Liver (tissue), 9 donors: ENCODE data around the gene ABLIM1. TPM values are rescaled to one million over a fixed set of nuclear protein-coding genes. Genes with fewer than 3 reads are reported as not detected.
A peak's percentile ranks its signal among the peaks of the same experiment; 100 is the strongest.

Experiments used
- DNase-seq: peaks from one replicate; pipeline ENCODE4 v3.0.0-alpha.2; 2017; ENCODE audit warnings: low spot score
- H3K27ac ChIP-seq, 2 donors: one replicate each; pipeline ENCODE4 v1.7.0; 2013; ENCODE audit warnings: inconsistent platforms in 2 of 2, low read length in 2 of 2, control low read depth in 1 of 2, low read depth in 1 of 2, mild to moderate bottlenecking in 1 of 2
- H3K27me3 ChIP-seq, 4 donors: one replicate each; pipeline versions ENCODE4 v1.6.1 to v1.7.0; 2013; ENCODE audit warnings: low read length in 3 of 4, inconsistent platforms in 1 of 4, mild to moderate bottlenecking in 1 of 4, moderate library complexity in 1 of 4; ENCODE audit not compliant: control insufficient read depth in 4 of 4, insufficient read depth in 4 of 4
- H3K36me3 ChIP-seq, 4 donors: one replicate each; pipeline versions ENCODE4 v1.6.1 to v1.7.0; 2013; ENCODE audit warnings: low read length in 3 of 4, mild to moderate bottlenecking in 3 of 4, low read depth in 1 of 4, moderate library complexity in 1 of 4; ENCODE audit not compliant: control insufficient read depth in 4 of 4, insufficient read depth in 3 of 4
- H3K4me1 ChIP-seq, 4 donors: one replicate each; pipeline versions ENCODE4 v1.6.1 to v1.7.0; 2013; ENCODE audit warnings: low read length in 3 of 4, mild to moderate bottlenecking in 3 of 4, moderate library complexity in 1 of 4; ENCODE audit not compliant: control insufficient read depth in 4 of 4, insufficient read depth in 4 of 4
- H3K4me3 ChIP-seq, 3 donors: one replicate each; pipeline versions ENCODE4 v1.6.1 to v1.7.0; 2013; ENCODE audit warnings: low read length in 3 of 3, control low read depth in 1 of 3, low read depth in 1 of 3, mild to moderate bottlenecking in 1 of 3
- H3K9ac ChIP-seq, 2 donors: one replicate each; pipeline ENCODE4 v1.7.0; 2013; ENCODE audit warnings: low read length in 2 of 2, mild to moderate bottlenecking in 2 of 2, moderate library complexity in 2 of 2, control low read depth in 1 of 2, low read depth in 1 of 2
- H3K9me3 ChIP-seq, 4 donors: one replicate each; pipeline versions ENCODE4 v1.6.1 to v1.7.0; 2013; ENCODE audit warnings: low read length in 3 of 4; ENCODE audit not compliant: control insufficient read depth in 4 of 4
- EGR1 ChIP-seq, 2 donors: IDR thresholded peaks; 2 replicates each; pipeline ENCODE4 v1.6.1; 2016 to 2018; ENCODE audit warnings: antibody characterized with exemption in 2 of 2, low read depth in 2 of 2
- FOXA1 ChIP-seq: IDR thresholded peaks from 2 replicates; pipeline ENCODE4 v1.6.1; 2016; ENCODE audit warnings: antibody characterized with exemption
- FOXA2 ChIP-seq: IDR thresholded peaks from 2 replicates; pipeline ENCODE4 v1.6.1; 2016; ENCODE audit warnings: antibody characterized with exemption
- GABPA ChIP-seq, 2 donors: IDR thresholded peaks in 1 of 2; conservative IDR thresholded peaks in 1 of 2; 2 replicates each; pipeline ENCODE4 v1.6.1; 2016; ENCODE audit warnings: antibody characterized with exemption in 2 of 2, mild to moderate bottlenecking in 1 of 2, moderate library complexity in 1 of 2
- HNF4G ChIP-seq: IDR thresholded peaks from 2 replicates; pipeline ENCODE4 v1.6.1; 2016; ENCODE audit warnings: antibody characterized with exemption
- JUND ChIP-seq, 2 donors: IDR thresholded peaks; 2 replicates each; pipeline ENCODE4 v1.6.1; 2016; ENCODE audit warnings: antibody characterized with exemption in 2 of 2
- NR2F2 ChIP-seq: IDR thresholded peaks from 2 replicates; pipeline ENCODE4 v1.6.1; 2016; ENCODE audit warnings: antibody characterized with exemption
- RAD21 ChIP-seq, 2 donors: IDR thresholded peaks; 2 replicates each; pipeline ENCODE4 v1.6.1; 2016; ENCODE audit warnings: antibody characterized with exemption in 2 of 2, mild to moderate bottlenecking in 2 of 2
- RXRA ChIP-seq, 2 donors: IDR thresholded peaks; 2 replicates each; pipeline ENCODE4 v1.6.1; 2017 to 2018; ENCODE audit warnings: antibody characterized with exemption in 2 of 2, mild to moderate bottlenecking in 1 of 2
- TAF1 ChIP-seq: conservative IDR thresholded peaks from 2 replicates; pipeline ENCODE4 v1.6.1; 2016; ENCODE audit warnings: antibody characterized with exemption, mild to moderate bottlenecking
- ZBTB33 ChIP-seq: IDR thresholded peaks from 2 replicates; pipeline ENCODE4 v1.6.1; 2016; ENCODE audit warnings: antibody characterized with exemption
- WGBS: extraction: QIAGEN DNeasy Blood & Tissue Kit; methylation state at CpG from one replicate; pipeline ENCODE4 v1.1.7; 2013; 5-methylcytosine and 5-hydroxymethylcytosine counted together
- polyA plus RNA-seq, 2 donors: library from polyadenylated mRNA; stranded (reverse) in 1 of 2; unstranded in 1 of 2; fragments of 200-250 nt in 1 of 2; fragments of >200 nt in 1 of 2; fragmentation: Nextera tagmentation in 1 of 2; extraction: Ambion mirVana in 1 of 2; gene quantifications; one replicate each; pipeline versions ENCODE4 v1.2.1 to v1.2.3, GENCODE V29; 2013 to 2015
- total RNA-seq, 2 donors: library from RNA; depleted of rRNA; stranded (reverse); fragments of >200 nt; gene quantifications; one replicate each; pipeline ENCODE4 v1.2.3, GENCODE V29; 2014
- TF ChIP-seq, protein P1 (sequence below): IDR thresholded peaks from 2 replicates; pipeline ENCODE4 v1.6.1; 2016; ENCODE audit warnings: antibody characterized with exemption
- TF ChIP-seq, protein P2 (sequence below): IDR thresholded peaks from 2 replicates; pipeline ENCODE4 v1.6.1; 2016; ENCODE audit warnings: antibody characterized with exemption
- donor health status: healthy.
- donor health status: healthy.
- donor health status: healthy.
- donor health status: healthy.
- donor health status: healthy.

The ABLIM1 gene
- total and polyA plus RNA-seq, 4 donors = 10.9 to 31.3 (median 13.1) TPM

DNA sequence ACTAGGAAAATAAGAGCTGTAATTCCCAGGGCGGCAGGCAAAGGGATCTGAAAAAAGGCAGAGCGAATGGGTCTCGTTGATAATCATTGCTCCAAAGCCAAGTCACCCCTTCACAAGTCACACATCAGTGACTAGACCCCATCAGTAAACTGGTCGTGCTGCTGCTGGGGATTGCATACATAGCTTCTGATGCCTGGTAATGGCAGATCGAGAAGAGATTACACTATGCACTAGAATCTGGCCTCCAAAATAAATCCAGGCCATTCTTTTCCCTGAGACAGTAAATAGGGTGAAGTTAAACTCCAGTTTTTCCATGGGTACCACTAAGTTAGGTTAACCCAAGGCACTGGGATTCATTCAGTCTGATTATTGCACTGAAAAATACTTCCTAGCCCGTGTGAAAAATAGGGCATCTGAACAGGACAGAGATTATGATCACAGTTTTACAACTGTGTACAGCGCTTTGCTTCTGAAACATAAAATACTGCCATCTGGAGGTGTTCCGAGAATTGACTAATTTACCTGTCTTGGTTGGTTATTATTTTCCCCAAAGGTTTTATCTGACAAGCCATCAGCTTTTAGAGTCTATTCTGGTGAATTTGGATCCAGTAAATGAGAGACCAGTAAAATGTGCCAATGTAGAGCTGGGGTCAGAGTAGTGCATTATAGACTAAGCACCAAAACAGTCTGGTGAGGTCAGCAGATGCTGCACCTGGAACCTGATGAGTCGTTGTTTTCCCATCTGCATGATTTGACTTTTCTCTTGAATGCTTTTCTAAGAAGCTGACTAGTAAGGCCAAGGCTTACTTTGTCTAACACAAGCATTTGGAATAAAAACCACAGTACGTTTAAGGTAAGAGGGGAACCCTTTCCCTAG, 170.9 kb downstream of the ABLIM1 start:
- H3K27ac ChIP-seq = peak overlapping the region in 1 of 2 donors; percentile 1
- 93% methylated on average over 10 of the region's 10 CpGs for WGBS
- no peak for DNase-seq
- peaks cover 0 to 3% (median 0%) of the 10 kb centered on the region in 4 donors for H3K4me1 ChIP-seq
- no peaks in the 10 kb centered on the region for H3K27me3 ChIP-seq
- H3K9ac ChIP-seq = no peak overlapping the region
- H3K9me3 ChIP-seq = no peaks in the 10 kb centered on the region
- H3K4me3 ChIP-seq = no peak overlapping the region
- H3K36me3 ChIP-seq = peaks cover 4 to 44% (median 26%) of the 10 kb centered on the region in 4 donors
- TF ChIP-seq GABPA (IDR thresholded peaks at IDR 0.05 in 1 of 2, conservative IDR thresholded peaks at IDR 0.05 in 1 of 2) (no peak), FOXA2 (no peak), NR2F2 (no peak), ZBTB33 (no peak), RXRA (IDR thresholded peaks at IDR 0.05) (no peak), HNF4G (no peak), TAF1 (no peak), EGR1 (IDR thresholded peaks at IDR 0.05; ENCODE audit: low read depth in 2 of 2) (no peak)
- TF ChIP-seq, protein P1, sequence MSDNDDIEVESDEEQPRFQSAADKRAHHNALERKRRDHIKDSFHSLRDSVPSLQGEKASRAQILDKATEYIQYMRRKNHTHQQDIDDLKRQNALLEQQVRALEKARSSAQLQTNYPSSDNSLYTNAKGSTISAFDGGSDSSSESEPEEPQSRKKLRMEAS = no peak
- TF ChIP-seq, protein P2, sequence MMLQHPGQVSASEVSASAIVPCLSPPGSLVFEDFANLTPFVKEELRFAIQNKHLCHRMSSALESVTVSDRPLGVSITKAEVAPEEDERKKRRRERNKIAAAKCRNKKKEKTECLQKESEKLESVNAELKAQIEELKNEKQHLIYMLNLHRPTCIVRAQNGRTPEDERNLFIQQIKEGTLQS = no peak

GRCh38 chr10:114485696-114486400, 172.2 kb downstream of the ABLIM1 start:
- Histone ChIP-seq H3K27ac (no peak overlapping the region), H3K4me3 (no peak overlapping the region), H3K36me3 (peaks cover 4 to 40% (median 29%) of the 10 kb centered on the region in 4 donors), H3K9ac (no peak overlapping the region), H3K9me3 (no peaks in the 10 kb centered on the region), H3K4me1 (peaks cover 0 to 3% (median 0%) of the 10 kb centered on the region in 4 donors), H3K27me3 (no peaks in the 10 kb centered on the region)
- TF ChIP-seq RAD21 (IDR thresholded peaks at IDR 0.05) (no peak), JUND (IDR thresholded peaks at IDR 0.05) (no peak), FOXA1 (no peak), ZBTB33 (no peak), RXRA (IDR thresholded peaks at IDR 0.05) (no peak), EGR1 (IDR thresholded peaks at IDR 0.05; ENCODE audit: low read depth in 2 of 2) (no peak), HNF4G (no peak)
- TF ChIP-seq, protein P2 = no peak
- TF ChIP-seq, protein P1 = no peak
- no peak for DNase-seq
- 90% methylated on average over 5 of the region's 5 CpGs for WGBS
